SK-N-SH (cell line): ENCODE measurements around the gene MRGPRG.

Source experiments
- CTCF ChIP-seq: fragments of 200-600 bp; sonication (generic); IDR thresholded peaks from 2 replicates; pipeline ENCODE4 v1.6.1; 2017; ENCODE audit warnings: antibody characterized with exemption, mild to moderate bottlenecking, moderate library complexity
- EP300 ChIP-seq, 2 experiments: IDR thresholded peaks; 2 replicates each; pipeline versions ENCODE4 v1.4.0 to v1.6.1; 2012; ENCODE audit warnings: borderline replicate concordance in 1 of 2, low read depth in 1 of 2, low read length in 1 of 2
- EZH2phosphoT487 ChIP-seq: fragments of 200-600 bp; sonication (generic); IDR thresholded peaks from 2 replicates; pipeline ENCODE4 v1.6.1; 2017; ENCODE audit warnings: low read depth, mixed run types, mild to moderate bottlenecking, antibody characterized with exemption, moderate library complexity, borderline replicate concordance
- FOSL2 ChIP-seq: IDR thresholded peaks from 2 replicates; pipeline ENCODE4 v1.4.0; 2012; ENCODE audit warnings: low read depth, mild to moderate bottlenecking, moderate library complexity, borderline replicate concordance
- FOXM1 ChIP-seq: IDR thresholded peaks from 2 replicates; pipeline ENCODE4 v1.4.0; 2012; ENCODE audit warnings: low read depth, mild to moderate bottlenecking
- IRF3 ChIP-seq: fragments of 150-350 bp; IDR thresholded peaks from 2 replicates; pipeline ENCODE4 v1.6.1; 2016; ENCODE audit warnings: mild to moderate bottlenecking, low read depth, low read length
- PBX3 ChIP-seq: IDR thresholded peaks from 2 replicates; pipeline ENCODE4; 2012
- POLR2AphosphoS5 ChIP-seq: IDR thresholded peaks from 2 replicates; pipeline ENCODE4 v1.6.1; 2012; ENCODE audit warnings: low read depth, low read length
- RAD21 ChIP-seq: IDR thresholded peaks from 2 replicates; pipeline ENCODE4 v1.6.1; 2012; ENCODE audit warnings: mild to moderate bottlenecking, low read length
- RCOR1 ChIP-seq: fragments of 150-350 bp; IDR thresholded peaks from 2 replicates; pipeline ENCODE4 v1.6.1; 2017; ENCODE audit warnings: antibody characterized with exemption, low read length
- REST ChIP-seq: IDR thresholded peaks from 2 replicates; pipeline ENCODE4 v1.6.1; 2012; ENCODE audit warnings: mild to moderate bottlenecking, low read depth, low read length, moderate library complexity
- SMC3 ChIP-seq: IDR thresholded peaks from 2 replicates; pipeline ENCODE4 v1.6.1; 2012; ENCODE audit warnings: low read depth, low read length, improper control_type of control experiment
- TAF1 ChIP-seq: IDR thresholded peaks from 2 replicates; pipeline ENCODE4 v1.6.1; 2012; ENCODE audit warnings: low read depth, mild to moderate bottlenecking, low read length, moderate library complexity, borderline replicate concordance
- ZBTB33 ChIP-seq: IDR thresholded peaks from 2 replicates; pipeline ENCODE4 v1.4.0; 2012; ENCODE audit warnings: low read depth, borderline replicate concordance

- no peak for TF ChIP-seq EZH2phosphoT487
- TF ChIP-seq CTCF, result no peak
- TF ChIP-seq POLR2AphosphoS5, result no peak
- no peak for TF ChIP-seq ZBTB33
- no peak for TF ChIP-seq REST
- TF ChIP-seq RAD21, result no peak
- no peak for TF ChIP-seq FOSL2
- no peak for TF ChIP-seq RCOR1
- TF ChIP-seq FOXM1, result no peak
- TF ChIP-seq IRF3, result no peak
- TF ChIP-seq PBX3, result no peak
- TF ChIP-seq EP300 (IDR thresholded peaks at IDR 0.05; ENCODE audit: borderline replicate concordance in 1 of 2, low read depth in 1 of 2, low read length in 1 of 2), result no peak
- no peak for TF ChIP-seq SMC3
- no peak for TF ChIP-seq TAF1
These were observed 12.3 kb upstream of the MRGPRG start for GRCh38 chr11:3230636-3231549.
